GM23338 (cell line): Measurements from ENCODE around the gene OTULINL. TPM values are rescaled to one million over a fixed set of nuclear protein-coding genes. Genes with fewer than 3 reads are reported as not detected.

ENCODE experiments used
- ATAC-seq: fragments of 200-7000 bp; cut with Tn5 transposase; 3 replicates; pipeline ENCODE4 v1.9.1; 2020
- DNase-seq: peaks from one replicate; pipeline ENCODE4 v3.0.0-alpha.2; 2015; ENCODE audit warnings: low spot score
- H2AFZ ChIP-seq: fragments of 200-600 bp; sonication (generic); 2 replicates; pipeline ENCODE4 v1.8.0; 2016; ENCODE audit warnings: antibody characterized with exemption, mild to moderate bottlenecking, moderate library complexity
- H3F3A ChIP-seq: fragments of 200-600 bp; sonication (generic); replicated peaks from 2 replicates; pipeline ENCODE4 v1.8.0; 2017; ENCODE audit warnings: antibody characterized with exemption, mixed run types, low read depth
- H3K27ac ChIP-seq: fragments of 200-600 bp; sonication (generic); 2 replicates; pipeline ENCODE4 v1.6.1; 2016; ENCODE audit warnings: low read depth
- H3K27me3 ChIP-seq: fragments of 200-600 bp; sonication (generic); 2 replicates; pipeline ENCODE4 v1.8.0; 2016; ENCODE audit warnings: mild to moderate bottlenecking, mixed run types, moderate library complexity; ENCODE audit not compliant: insufficient read depth
- H3K36me3 ChIP-seq: fragments of 200-600 bp; sonication (generic); 2 replicates; pipeline ENCODE4 v1.8.0; 2016; ENCODE audit warnings: mild to moderate bottlenecking; ENCODE audit not compliant: insufficient read depth
- H3K4me1 ChIP-seq: fragments of 200-600 bp; sonication (generic); 2 replicates; pipeline ENCODE4 v1.8.0; 2016; ENCODE audit warnings: mild to moderate bottlenecking, moderate library complexity; ENCODE audit not compliant: insufficient read depth
- H3K4me2 ChIP-seq: fragments of 200-600 bp; sonication (generic); 2 replicates; pipeline ENCODE4 v1.7.1; 2017; ENCODE audit warnings: mixed run types
- H3K4me3 ChIP-seq: fragments of 200-600 bp; sonication (generic); 2 replicates; pipeline ENCODE4 v1.6.1; 2016; ENCODE audit warnings: mixed run types
- H3K79me2 ChIP-seq: fragments of 200-600 bp; sonication (generic); replicated peaks from 2 replicates; pipeline ENCODE4 v1.8.0; 2017; ENCODE audit warnings: mild to moderate bottlenecking; ENCODE audit not compliant: insufficient read depth
- H3K9me2 ChIP-seq: fragments of 200-600 bp; sonication (generic); 2 replicates; pipeline ENCODE4 v1.8.0; 2017; ENCODE audit not compliant: insufficient read depth
- H4K20me1 ChIP-seq: fragments of 200-600 bp; sonication (generic); replicated peaks from 2 replicates; pipeline ENCODE4 v1.8.0; 2017; ENCODE audit warnings: mild to moderate bottlenecking; ENCODE audit not compliant: insufficient read depth
- H3K27ac Mint-ChIP-seq: 2 replicates; pipeline ENCODE4 v1.8.0; 2020; ENCODE audit warnings: inconsistent platforms, mild to moderate bottlenecking, moderate library complexity, mixed read lengths
- H3K27me3 Mint-ChIP-seq: 3 replicates; pipeline ENCODE4 v1.8.0; 2022; ENCODE audit warnings: low read depth, mild to moderate bottlenecking, moderate library complexity, mixed read lengths, inconsistent platforms; ENCODE audit not compliant: insufficient read depth, poor library complexity
- H3K36me3 Mint-ChIP-seq: 3 replicates; pipeline ENCODE4 v1.8.0; 2021; ENCODE audit warnings: low read depth, mild to moderate bottlenecking, inconsistent platforms, moderate library complexity, mixed read lengths
- H3K4me1 Mint-ChIP-seq: 3 replicates; pipeline ENCODE4 v1.8.0; 2020; ENCODE audit warnings: mild to moderate bottlenecking, inconsistent platforms, mixed read lengths
- H3K4me3 Mint-ChIP-seq: 3 replicates; pipeline ENCODE4 v1.8.0; 2021; ENCODE audit warnings: moderate library complexity, mild to moderate bottlenecking, inconsistent platforms, mixed read lengths
- H3K9me3 Mint-ChIP-seq: 3 replicates; pipeline ENCODE4 v1.8.0; 2020; ENCODE audit warnings: moderate library complexity, mild to moderate bottlenecking, inconsistent platforms, mixed read lengths
- EZH2phosphoT487 ChIP-seq: fragments of 200-600 bp; sonication (generic); IDR thresholded peaks from one replicate; pipeline ENCODE4 v1.8.1; 2018; ENCODE audit warnings: antibody characterized with exemption; ENCODE audit not compliant: unreplicated experiment
- REST ChIP-seq: IDR thresholded peaks from one replicate; pipeline ENCODE4 v1.6.1; 2018; ENCODE audit warnings: antibody characterized with exemption; ENCODE audit not compliant: unreplicated experiment
- ZNF331 ChIP-seq: fragments of 250-450 bp; sonication (Bioruptor Pico); IDR thresholded peaks from 2 replicates; pipeline ENCODE4 v1.5.0; 2020; ENCODE audit warnings: low read depth, mild to moderate bottlenecking, moderate library complexity
- polyA plus RNA-seq: library from polyadenylated mRNA; unstranded; fragments of >200 nt; fragmentation: Nextera tagmentation; extraction: Ambion mirVana; gene quantifications from 2 replicates; pipeline ENCODE4 v1.2.1, GENCODE V29; 2016
- total RNA-seq: library from RNA; depleted of rRNA; stranded (reverse); fragments of >200 nt; shearing (Covaris generic); gene quantifications from 2 replicates; pipeline ENCODE4 v1.2.3, GENCODE V29; 2014

OTULINL gene
- total and polyA plus RNA-seq, 2 experiments from 2014 or later, result 6.3 to 7.6 TPM

GRCh38 chr5:14655146-14655741 lies 73.7 kb downstream of the OTULINL start:
- H3K9me2 ChIP-seq, result no peaks in the 10 kb centered on the region; the same call in 1 of the 2 replicates
- no peaks in the 10 kb centered on the region for H3K27me3 Mint-ChIP-seq
- no peak overlapping the region for H3K4me3 Mint-ChIP-seq

GRCh38 chr5:14656898-14657297 lies 75.3 kb downstream of the OTULINL start:
- H3K27ac ChIP-seq, result no peak overlapping the region
- no peaks in the 10 kb centered on the region for H3F3A ChIP-seq
- no peak for ATAC-seq
- no peak overlapping the region for H3K4me3 ChIP-seq
- no peaks in the 10 kb centered on the region for H3K36me3 ChIP-seq
- no peaks in the 10 kb centered on the region for H3K27me3 ChIP-seq
- DNase-seq, result no peak
- no peaks in the 10 kb centered on the region for H3K79me2 ChIP-seq
- Mint-ChIP-seq H3K36me3 (no peaks in the 10 kb centered on the region), H3K9me3 (no peaks in the 10 kb centered on the region), H3K4me1 (peaks cover 3% of the 10 kb centered on the region; the same call in 1 of the 3 replicates), H3K4me3 (no peak overlapping the region), H3K27ac (no peak overlapping the region), H3K27me3 (no peaks in the 10 kb centered on the region)
- no peaks in the 10 kb centered on the region for H3K4me1 ChIP-seq
- H4K20me1 ChIP-seq, result no peaks in the 10 kb centered on the region
- H3K9me2 ChIP-seq, result peaks cover 4% of the 10 kb centered on the region
- no peak overlapping the region for H2AFZ ChIP-seq
- no peak overlapping the region for H3K4me2 ChIP-seq
- TF ChIP-seq ZNF331 (CRISPR knock-in tag) (no peak), REST (no peak)

More at GRCh38 chr5:14655146-14655741, 73.7 kb downstream of the OTULINL start:
- H3K79me2 ChIP-seq, result no peaks in the 10 kb centered on the region
- ATAC-seq (no peak), DNase-seq (no peak)
- no peaks in the 10 kb centered on the region for H3K9me3 Mint-ChIP-seq
- no peak overlapping the region for H3K27ac ChIP-seq
- no peak overlapping the region for H3K27ac Mint-ChIP-seq
- no peaks in the 10 kb centered on the region for H3F3A ChIP-seq
- no peaks in the 10 kb centered on the region for H4K20me1 ChIP-seq
- H3K4me1 Mint-ChIP-seq, result no peaks in the 10 kb centered on the region
- no peak overlapping the region for H3K4me3 ChIP-seq
- no peaks in the 10 kb centered on the region for H3K36me3 Mint-ChIP-seq
- no peaks in the 10 kb centered on the region for H3K27me3 ChIP-seq
- H2AFZ ChIP-seq, result 0 out of 2 replicates have a peak overlapping the region, but pooled peaks have one; percentile 54
- H3K4me1 ChIP-seq, result no peaks in the 10 kb centered on the region
- H3K4me2 ChIP-seq, result no peak overlapping the region
- no peaks in the 10 kb centered on the region for H3K36me3 ChIP-seq
- TF ChIP-seq EZH2phosphoT487, result no peak
- TF ChIP-seq REST, result no peak
